HEK293 (cell line): ENCODE data around the gene RYR2.

Source experiments
- CTCF ChIA-PET: fragments of 350-600 bp; formaldehyde crosslinking; extraction: SDS; loops from one replicate; lab custom pipeline; 2021; ENCODE audit warnings: antibody characterized with exemption; lab: Yijun Ruan, JAX
- POLR2A ChIA-PET: fragments of 300-600 bp; formaldehyde crosslinking; extraction: SDS; loops from one replicate; lab custom pipeline; 2020; ENCODE audit warnings: antibody characterized with exemption, inconsistent platforms; lab: Yijun Ruan, JAX
- H3K27ac ChIP-seq: fragments of 200-500 bp; sonication (Bioruptor generic); 2 replicates; pipeline ENCODE4 v1.5.1; 2014; ENCODE audit warnings: low read depth, low read length, control low read depth, inconsistent platforms; ENCODE audit errors: extremely low read depth
- H3K36me3 ChIP-seq, 2 experiments: fragments of 200-500 bp in 1 of 2; sonication (Bioruptor generic) in 1 of 2; 1 replicate in 1 of 2; 2 replicates in 1 of 2; pipeline ENCODE4 v1.5.1; 2014 to 2017; ENCODE audit warnings: inconsistent platforms in 2 of 2, low read length in 2 of 2; ENCODE audit not compliant: control insufficient read depth in 2 of 2, insufficient read depth in 1 of 2
- H3K4me1 ChIP-seq: fragments of 200-500 bp; sonication (Bioruptor generic); 2 replicates; pipeline ENCODE4 v1.5.1; 2014; ENCODE audit warnings: mild to moderate bottlenecking, low read length, inconsistent platforms; ENCODE audit not compliant: control insufficient read depth, insufficient read depth
- H3K4me3 ChIP-seq: 2 replicates; pipeline ENCODE4 v1.5.1; 2011; ENCODE audit warnings: low read depth, mild to moderate bottlenecking, control low read depth, low read length, moderate library complexity
- H3K9me3 ChIP-seq: fragments of 200-500 bp; sonication (Bioruptor generic); 2 replicates; pipeline ENCODE4 v1.5.1; 2014; ENCODE audit warnings: low read depth, low read length, inconsistent platforms; ENCODE audit not compliant: control insufficient read depth, insufficient read depth
- GFI1B ChIP-seq: fragments of 450-650 bp; formaldehyde crosslinking; IDR thresholded peaks from 2 replicates; pipeline ENCODE4 v1.5.1; 2016; ENCODE audit warnings: missing biosample characterization, missing genetic modification characterization
- KLF9 ChIP-seq: fragments of 450-650 bp; formaldehyde crosslinking; IDR thresholded peaks from 2 replicates; pipeline ENCODE4 v1.5.1; 2016; ENCODE audit warnings: missing biosample characterization, missing genetic modification characterization, low read depth
- MYNN ChIP-seq: fragments of 450-650 bp; formaldehyde crosslinking; IDR thresholded peaks from 2 replicates; pipeline ENCODE4 v1.5.1; 2016; ENCODE audit warnings: missing biosample characterization, missing genetic modification characterization, borderline replicate concordance
- REST ChIP-seq: fragments of 450-650 bp; formaldehyde crosslinking; IDR thresholded peaks from 2 replicates; pipeline ENCODE4 v1.5.1; 2016; ENCODE audit warnings: missing biosample characterization, missing genetic modification characterization
- ZFHX2 ChIP-seq: fragments of 450-650 bp; formaldehyde crosslinking; conservative IDR thresholded peaks from 2 replicates; pipeline ENCODE4 v1.5.1; 2016; ENCODE audit warnings: missing biosample characterization, missing genetic modification characterization
- ZFP41 ChIP-seq: fragments of 450-650 bp; formaldehyde crosslinking; IDR thresholded peaks from 2 replicates; pipeline ENCODE4 v1.5.1; 2016; ENCODE audit warnings: missing biosample characterization, missing genetic modification characterization, borderline replicate concordance
- ZIC2 ChIP-seq: fragments of 450-650 bp; formaldehyde crosslinking; IDR thresholded peaks from 2 replicates; pipeline ENCODE4 v1.5.1; 2016; ENCODE audit warnings: missing biosample characterization, missing genetic modification characterization
- ZNF302 ChIP-seq: fragments of 450-650 bp; formaldehyde crosslinking; IDR thresholded peaks from 2 replicates; pipeline ENCODE4 v1.5.1; 2016; ENCODE audit warnings: missing biosample characterization, missing genetic modification characterization, low read depth
- ZNF354C ChIP-seq: fragments of 450-650 bp; formaldehyde crosslinking; IDR thresholded peaks from 2 replicates; pipeline ENCODE4 v1.5.1; 2016; ENCODE audit warnings: missing biosample characterization, missing genetic modification characterization, low read depth, borderline replicate concordance
- ZNF37A ChIP-seq: fragments of 450-650 bp; IDR thresholded peaks from 2 replicates; pipeline ENCODE4 v1.5.1; 2018; ENCODE audit warnings: missing biosample characterization, missing genetic modification characterization
- ZNF510 ChIP-seq: fragments of 450-650 bp; formaldehyde crosslinking; IDR thresholded peaks from 2 replicates; pipeline ENCODE4 v1.5.1; 2018; ENCODE audit warnings: mild to moderate bottlenecking, missing genetic modification characterization, missing biosample characterization; ENCODE audit not compliant: insufficient replicate concordance
- ZNF513 ChIP-seq: fragments of 450-650 bp; IDR thresholded peaks from 2 replicates; pipeline ENCODE4 v1.5.1; 2018; ENCODE audit warnings: missing biosample characterization, missing genetic modification characterization
- ZNF544 ChIP-seq: fragments of 450-650 bp; formaldehyde crosslinking; IDR thresholded peaks from 2 replicates; pipeline ENCODE4 v1.5.0; 2017; ENCODE audit warnings: missing biosample characterization, missing genetic modification characterization
- ZNF658 ChIP-seq: fragments of 450-650 bp; formaldehyde crosslinking; IDR thresholded peaks from 2 replicates; pipeline ENCODE4; 2016; ENCODE audit warnings: missing biosample characterization, missing genetic modification characterization
- TF ChIP-seq, protein P1 (sequence below): fragments of 450-650 bp; formaldehyde crosslinking; IDR thresholded peaks from 2 replicates; pipeline ENCODE4 v1.5.1; 2016; ENCODE audit warnings: missing biosample characterization, missing genetic modification characterization, borderline replicate concordance
- TF ChIP-seq, protein P2 (sequence below): fragments of 450-650 bp; formaldehyde crosslinking; IDR thresholded peaks from 2 replicates; pipeline ENCODE4 v1.5.1; 2017; ENCODE audit warnings: missing biosample characterization, missing genetic modification characterization

The RYR2 gene

DNA sequence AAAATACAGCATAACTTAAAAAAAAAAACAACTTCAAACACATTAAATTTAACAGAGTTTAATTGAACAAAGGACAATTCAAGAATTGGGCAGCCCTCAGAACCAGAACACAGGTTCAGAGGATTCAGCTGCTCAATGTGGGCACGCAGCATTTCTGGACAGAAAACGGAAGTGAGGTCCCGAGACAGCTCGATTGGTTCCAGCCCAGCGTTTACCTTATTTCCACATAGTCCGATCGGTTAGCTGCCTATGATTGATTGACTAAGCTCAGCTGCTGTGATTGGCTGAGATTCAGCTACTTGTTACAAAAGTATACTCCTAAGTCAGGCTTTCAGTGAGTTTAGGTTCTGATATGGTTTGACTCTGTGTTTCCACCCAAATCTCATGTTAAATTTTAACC, 815.5 kb downstream of the RYR2 start (continued):
- no peak for TF ChIP-seq REST (tag by site-specific recombination)
- no peak for TF ChIP-seq ZNF658
- no peak for TF ChIP-seq GFI1B (tag by site-specific recombination)

DNA sequence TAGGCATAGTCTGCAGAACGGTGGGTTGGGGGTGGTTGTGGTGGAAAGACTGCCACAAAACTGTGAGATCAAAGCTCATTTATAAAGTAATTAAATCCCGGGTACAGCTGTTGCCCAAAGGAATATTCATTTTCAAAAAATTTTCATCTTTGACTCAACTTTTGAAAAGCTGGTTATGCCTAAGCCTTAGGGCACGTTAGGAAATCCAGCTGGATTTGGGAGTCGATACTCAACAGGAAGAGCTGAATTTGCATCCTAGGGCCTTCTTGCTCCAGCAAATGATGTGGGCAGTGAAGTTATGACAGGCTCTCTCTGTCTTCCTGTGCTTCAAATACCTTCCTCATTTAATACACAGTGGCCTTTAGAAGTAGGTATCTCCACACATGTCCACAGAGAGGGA, 817.0 kb downstream of the RYR2 start:
- no peaks in the 10 kb centered on the region for H3K36me3 ChIP-seq
- ChIA-PET CTCF (interaction anchor here (0.6 to 1.3 kb wide), 2 partner anchors 42 to 1357 kb away, joined by 3 to 4 read pairs; no protein-coding TSS in a partner anchor), POLR2A (interaction anchor here (0.6 kb wide), 1 partner anchor 147 kb away, joined by 6 read pairs; no protein-coding TSS in a partner anchor)
- no peaks in the 10 kb centered on the region for H3K4me1 ChIP-seq
- no peaks in the 10 kb centered on the region for H3K9me3 ChIP-seq
- TF ChIP-seq ZNF37A (tag by site-specific recombination), result no peak
- no peak for TF ChIP-seq ZNF544 (tag by site-specific recombination)
- no peak for TF ChIP-seq ZNF510 (tag by site-specific recombination)
- TF ChIP-seq KLF9, result no peak
- TF ChIP-seq ZNF354C, result no peak
- TF ChIP-seq, protein P1, sequence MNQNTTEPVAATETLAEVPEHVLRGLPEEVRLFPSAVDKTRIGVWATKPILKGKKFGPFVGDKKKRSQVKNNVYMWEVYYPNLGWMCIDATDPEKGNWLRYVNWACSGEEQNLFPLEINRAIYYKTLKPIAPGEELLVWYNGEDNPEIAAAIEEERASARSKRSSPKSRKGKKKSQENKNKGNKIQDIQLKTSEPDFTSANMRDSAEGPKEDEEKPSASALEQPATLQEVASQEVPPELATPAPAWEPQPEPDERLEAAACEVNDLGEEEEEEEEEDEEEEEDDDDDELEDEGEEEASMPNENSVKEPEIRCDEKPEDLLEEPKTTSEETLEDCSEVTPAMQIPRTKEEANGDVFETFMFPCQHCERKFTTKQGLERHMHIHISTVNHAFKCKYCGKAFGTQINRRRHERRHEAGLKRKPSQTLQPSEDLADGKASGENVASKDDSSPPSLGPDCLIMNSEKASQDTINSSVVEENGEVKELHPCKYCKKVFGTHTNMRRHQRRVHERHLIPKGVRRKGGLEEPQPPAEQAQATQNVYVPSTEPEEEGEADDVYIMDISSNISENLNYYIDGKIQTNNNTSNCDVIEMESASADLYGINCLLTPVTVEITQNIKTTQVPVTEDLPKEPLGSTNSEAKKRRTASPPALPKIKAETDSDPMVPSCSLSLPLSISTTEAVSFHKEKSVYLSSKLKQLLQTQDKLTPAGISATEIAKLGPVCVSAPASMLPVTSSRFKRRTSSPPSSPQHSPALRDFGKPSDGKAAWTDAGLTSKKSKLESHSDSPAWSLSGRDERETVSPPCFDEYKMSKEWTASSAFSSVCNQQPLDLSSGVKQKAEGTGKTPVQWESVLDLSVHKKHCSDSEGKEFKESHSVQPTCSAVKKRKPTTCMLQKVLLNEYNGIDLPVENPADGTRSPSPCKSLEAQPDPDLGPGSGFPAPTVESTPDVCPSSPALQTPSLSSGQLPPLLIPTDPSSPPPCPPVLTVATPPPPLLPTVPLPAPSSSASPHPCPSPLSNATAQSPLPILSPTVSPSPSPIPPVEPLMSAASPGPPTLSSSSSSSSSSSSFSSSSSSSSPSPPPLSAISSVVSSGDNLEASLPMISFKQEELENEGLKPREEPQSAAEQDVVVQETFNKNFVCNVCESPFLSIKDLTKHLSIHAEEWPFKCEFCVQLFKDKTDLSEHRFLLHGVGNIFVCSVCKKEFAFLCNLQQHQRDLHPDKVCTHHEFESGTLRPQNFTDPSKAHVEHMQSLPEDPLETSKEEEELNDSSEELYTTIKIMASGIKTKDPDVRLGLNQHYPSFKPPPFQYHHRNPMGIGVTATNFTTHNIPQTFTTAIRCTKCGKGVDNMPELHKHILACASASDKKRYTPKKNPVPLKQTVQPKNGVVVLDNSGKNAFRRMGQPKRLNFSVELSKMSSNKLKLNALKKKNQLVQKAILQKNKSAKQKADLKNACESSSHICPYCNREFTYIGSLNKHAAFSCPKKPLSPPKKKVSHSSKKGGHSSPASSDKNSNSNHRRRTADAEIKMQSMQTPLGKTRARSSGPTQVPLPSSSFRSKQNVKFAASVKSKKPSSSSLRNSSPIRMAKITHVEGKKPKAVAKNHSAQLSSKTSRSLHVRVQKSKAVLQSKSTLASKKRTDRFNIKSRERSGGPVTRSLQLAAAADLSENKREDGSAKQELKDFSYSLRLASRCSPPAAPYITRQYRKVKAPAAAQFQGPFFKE (tag by site-specific recombination), result no peak
- no peak for TF ChIP-seq ZFP41
- TF ChIP-seq, protein P2, sequence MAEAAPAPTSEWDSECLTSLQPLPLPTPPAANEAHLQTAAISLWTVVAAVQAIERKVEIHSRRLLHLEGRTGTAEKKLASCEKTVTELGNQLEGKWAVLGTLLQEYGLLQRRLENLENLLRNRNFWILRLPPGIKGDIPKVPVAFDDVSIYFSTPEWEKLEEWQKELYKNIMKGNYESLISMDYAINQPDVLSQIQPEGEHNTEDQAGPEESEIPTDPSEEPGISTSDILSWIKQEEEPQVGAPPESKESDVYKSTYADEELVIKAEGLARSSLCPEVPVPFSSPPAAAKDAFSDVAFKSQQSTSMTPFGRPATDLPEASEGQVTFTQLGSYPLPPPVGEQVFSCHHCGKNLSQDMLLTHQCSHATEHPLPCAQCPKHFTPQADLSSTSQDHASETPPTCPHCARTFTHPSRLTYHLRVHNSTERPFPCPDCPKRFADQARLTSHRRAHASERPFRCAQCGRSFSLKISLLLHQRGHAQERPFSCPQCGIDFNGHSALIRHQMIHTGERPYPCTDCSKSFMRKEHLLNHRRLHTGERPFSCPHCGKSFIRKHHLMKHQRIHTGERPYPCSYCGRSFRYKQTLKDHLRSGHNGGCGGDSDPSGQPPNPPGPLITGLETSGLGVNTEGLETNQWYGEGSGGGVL, result no peak
- no peak overlapping the region for H3K4me3 ChIP-seq
- H3K27ac ChIP-seq, result no peak overlapping the region

- POLR2A ChIA-PET, result interaction anchor here (0.7 kb wide), 1 partner anchor 8 kb away, joined by 3 read pairs; no protein-coding TSS in a partner anchor
These were observed 820.0 kb downstream of the RYR2 start for GRCh38 chr1:237861944-237862343.

More at GRCh38 chr1:237861944-237862343, 820.0 kb downstream of the RYR2 start:
- Histone ChIP-seq H3K4me1 (no peaks in the 10 kb centered on the region), H3K9me3 (no peaks in the 10 kb centered on the region)
- TF ChIP-seq ZNF513 (no peak), ZFHX2 (no peak), ZIC2 (tag by site-specific recombination) (no peak), MYNN (tag by site-specific recombination) (no peak), ZNF302 (tag by site-specific recombination) (no peak)
- TF ChIP-seq, all 188 proteins: peak for 0
- CTCF ChIA-PET, result interaction anchor here (0.5 to 5.0 kb wide), 7 partner anchors 9 to 376 kb away, joined by 3 to 120 read pairs (median 6); no protein-coding TSS in a partner anchor
- H3K36me3 ChIP-seq, result no peaks in the 10 kb centered on the region
- no peak overlapping the region for H3K4me3 ChIP-seq
- no peak overlapping the region for H3K27ac ChIP-seq
